ENCODE data around the gene RFWD3. TPM values are rescaled to one million over a fixed set of nuclear protein-coding genes. Genes with fewer than 3 reads are reported as not detected.

RFWD3 gene
- total and polyA plus RNA-seq, 2 of the 13 experiments (the other 11 are each of a cell fraction or from before 2014, with no cell fraction given): 23.4 to 62.6 TPM

DNA sequence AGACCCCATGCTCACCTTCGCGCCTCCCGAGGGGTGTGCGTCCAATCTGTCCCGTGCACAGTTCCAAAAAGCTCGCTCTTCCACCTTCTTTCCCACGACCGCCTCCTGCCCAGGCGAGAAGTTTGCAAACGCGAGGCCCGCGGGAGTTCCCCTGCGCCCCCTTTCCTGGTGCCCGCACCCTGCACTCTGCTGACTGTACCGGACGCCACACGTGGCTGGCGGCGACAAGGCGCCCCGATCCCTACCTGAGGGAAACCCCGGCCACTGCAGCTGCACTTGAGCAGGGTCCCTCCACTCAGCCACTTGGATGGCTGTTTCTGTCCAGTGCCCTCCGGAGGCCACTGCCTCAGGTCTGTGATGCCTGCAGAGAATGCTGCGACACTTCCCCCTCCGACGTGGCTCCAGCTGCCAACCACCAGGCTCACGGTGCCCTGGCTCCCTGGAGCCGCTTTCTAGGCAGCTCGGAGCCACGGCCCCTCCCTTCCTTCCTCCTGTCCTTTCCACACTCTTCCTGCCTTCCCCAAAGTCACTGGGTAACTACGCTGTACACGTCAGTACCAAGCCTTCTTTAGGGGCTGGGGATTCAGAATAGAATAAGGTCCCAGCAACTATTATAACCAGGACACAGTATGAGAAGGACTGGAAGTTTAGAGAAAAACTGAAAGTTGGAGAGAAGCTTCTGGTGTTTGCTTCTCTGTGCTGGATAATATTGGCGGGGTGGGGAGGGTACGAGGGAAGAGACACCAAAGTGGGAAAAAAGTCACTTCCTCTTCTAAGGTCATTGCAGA lies 34.0 kb upstream of the RFWD3 start, which contains the start of gene MLKL (continued):
- TF ChIP-seq, protein P1, sequence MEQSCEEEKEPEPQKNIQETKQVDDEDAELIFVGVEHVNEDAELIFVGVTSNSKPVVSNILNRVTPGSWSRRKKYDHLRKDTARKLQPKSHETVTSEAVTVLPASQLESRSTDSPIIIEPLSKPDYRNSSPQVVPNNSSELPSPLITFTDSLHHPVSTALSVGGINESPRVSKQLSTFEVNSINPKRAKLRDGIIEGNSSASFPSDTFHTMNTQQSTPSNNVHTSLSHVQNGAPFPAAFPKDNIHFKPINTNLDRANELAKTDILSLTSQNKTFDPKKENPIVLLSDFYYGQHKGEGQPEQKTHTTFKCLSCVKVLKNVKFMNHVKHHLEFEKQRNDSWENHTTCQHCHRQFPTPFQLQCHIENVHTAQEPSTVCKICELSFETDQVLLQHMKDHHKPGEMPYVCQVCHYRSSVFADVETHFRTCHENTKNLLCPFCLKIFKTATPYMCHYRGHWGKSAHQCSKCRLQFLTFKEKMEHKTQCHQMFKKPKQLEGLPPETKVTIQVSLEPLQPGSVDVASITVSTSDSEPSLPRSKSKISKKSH (CRISPR knock-in tag; IDR thresholded peaks at IDR 0.05; ENCODE audit: borderline replicate concordance): peak; percentile 97
- TF ChIP-seq NCOA1 (CRISPR knock-in tag; IDR thresholded peaks at IDR 0.05): no peak
- TF ChIP-seq ZSCAN20 (CRISPR knock-in tag; IDR thresholded peaks at IDR 0.05; ENCODE audit: borderline replicate concordance): peak; percentile 95; the same call in 1 of the 2 replicates
- TF ChIP-seq, protein P2, sequence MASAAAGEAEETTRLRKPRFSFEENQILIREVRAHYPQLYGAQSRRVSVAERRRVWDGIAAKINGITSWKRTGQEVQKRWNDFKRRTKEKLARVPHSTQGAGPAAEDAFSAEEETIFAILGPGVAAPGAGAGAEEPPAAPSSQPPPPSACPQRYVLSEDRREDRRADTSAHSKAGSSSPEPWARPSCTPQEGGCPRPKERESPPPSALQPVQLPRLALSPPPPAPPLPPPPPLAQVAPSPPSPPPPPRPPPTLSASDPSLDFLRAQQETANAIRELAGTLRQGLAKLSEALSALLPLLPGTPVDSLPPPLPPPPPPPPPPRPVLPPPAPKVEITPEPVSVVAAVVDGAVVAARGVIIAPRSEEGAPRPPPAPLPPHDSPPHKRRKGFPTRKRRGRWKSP (CRISPR knock-in tag; IDR thresholded peaks at IDR 0.05): peak; percentile 61; the same call in 1 of the 2 replicates
- TF ChIP-seq, protein P3, sequence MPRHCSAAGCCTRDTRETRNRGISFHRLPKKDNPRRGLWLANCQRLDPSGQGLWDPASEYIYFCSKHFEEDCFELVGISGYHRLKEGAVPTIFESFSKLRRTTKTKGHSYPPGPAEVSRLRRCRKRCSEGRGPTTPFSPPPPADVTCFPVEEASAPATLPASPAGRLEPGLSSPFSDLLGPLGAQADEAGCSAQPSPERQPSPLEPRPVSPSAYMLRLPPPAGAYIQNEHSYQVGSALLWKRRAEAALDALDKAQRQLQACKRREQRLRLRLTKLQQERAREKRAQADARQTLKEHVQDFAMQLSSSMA (CRISPR knock-in tag; IDR thresholded peaks at IDR 0.05): peak; percentile 60; the same call in 1 of the 2 replicates
- TF ChIP-seq ZFP36L1 (CRISPR knock-in tag; IDR thresholded peaks at IDR 0.05): peak; percentile 75; the same call in 1 of the 2 replicates
- TF ChIP-seq, protein P4, sequence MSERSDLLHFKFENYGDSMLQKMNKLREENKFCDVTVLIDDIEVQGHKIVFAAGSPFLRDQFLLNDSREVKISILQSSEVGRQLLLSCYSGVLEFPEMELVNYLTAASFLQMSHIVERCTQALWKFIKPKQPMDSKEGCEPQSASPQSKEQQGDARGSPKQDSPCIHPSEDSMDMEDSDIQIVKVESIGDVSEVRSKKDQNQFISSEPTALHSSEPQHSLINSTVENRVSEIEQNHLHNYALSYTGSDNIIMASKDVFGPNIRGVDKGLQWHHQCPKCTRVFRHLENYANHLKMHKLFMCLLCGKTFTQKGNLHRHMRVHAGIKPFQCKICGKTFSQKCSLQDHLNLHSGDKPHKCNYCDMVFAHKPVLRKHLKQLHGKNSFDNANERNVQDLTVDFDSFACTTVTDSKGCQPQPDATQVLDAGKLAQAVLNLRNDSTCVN (CRISPR knock-in tag; IDR thresholded peaks at IDR 0.05; ENCODE audit: borderline replicate concordance): 0 out of 2 replicates have a peak, but pooled peaks have one; percentile 16
- TF ChIP-seq THAP11 (CRISPR knock-in tag; IDR thresholded peaks at IDR 0.05): peak; percentile 76
- 0 out of 2 replicates have a peak, but pooled peaks have one; percentile 11 for TF ChIP-seq DNMT1 (CRISPR knock-in tag; IDR thresholded peaks at IDR 0.05)
- no peak for TF ChIP-seq FOXK2 (IDR thresholded peaks at IDR 0.05)
- TF ChIP-seq, protein P5, sequence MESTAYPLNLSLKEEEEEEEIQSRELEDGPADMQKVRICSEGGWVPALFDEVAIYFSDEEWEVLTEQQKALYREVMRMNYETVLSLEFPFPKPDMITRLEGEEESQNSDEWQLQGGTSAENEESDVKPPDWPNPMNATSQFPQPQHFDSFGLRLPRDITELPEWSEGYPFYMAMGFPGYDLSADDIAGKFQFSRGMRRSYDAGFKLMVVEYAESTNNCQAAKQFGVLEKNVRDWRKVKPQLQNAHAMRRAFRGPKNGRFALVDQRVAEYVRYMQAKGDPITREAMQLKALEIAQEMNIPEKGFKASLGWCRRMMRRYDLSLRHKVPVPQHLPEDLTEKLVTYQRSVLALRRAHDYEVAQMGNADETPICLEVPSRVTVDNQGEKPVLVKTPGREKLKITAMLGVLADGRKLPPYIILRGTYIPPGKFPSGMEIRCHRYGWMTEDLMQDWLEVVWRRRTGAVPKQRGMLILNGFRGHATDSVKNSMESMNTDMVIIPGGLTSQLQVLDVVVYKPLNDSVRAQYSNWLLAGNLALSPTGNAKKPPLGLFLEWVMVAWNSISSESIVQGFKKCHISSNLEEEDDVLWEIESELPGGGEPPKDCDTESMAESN (CRISPR knock-in tag; conservative IDR thresholded peaks at IDR 0.05): peak; percentile 87
- peak; percentile 96 for TF ChIP-seq DMAP1 (CRISPR knock-in tag; IDR thresholded peaks at IDR 0.05)
- TF ChIP-seq ZNF572 (CRISPR knock-in tag; IDR thresholded peaks at IDR 0.05): no peak
- TF ChIP-seq, protein P6, sequence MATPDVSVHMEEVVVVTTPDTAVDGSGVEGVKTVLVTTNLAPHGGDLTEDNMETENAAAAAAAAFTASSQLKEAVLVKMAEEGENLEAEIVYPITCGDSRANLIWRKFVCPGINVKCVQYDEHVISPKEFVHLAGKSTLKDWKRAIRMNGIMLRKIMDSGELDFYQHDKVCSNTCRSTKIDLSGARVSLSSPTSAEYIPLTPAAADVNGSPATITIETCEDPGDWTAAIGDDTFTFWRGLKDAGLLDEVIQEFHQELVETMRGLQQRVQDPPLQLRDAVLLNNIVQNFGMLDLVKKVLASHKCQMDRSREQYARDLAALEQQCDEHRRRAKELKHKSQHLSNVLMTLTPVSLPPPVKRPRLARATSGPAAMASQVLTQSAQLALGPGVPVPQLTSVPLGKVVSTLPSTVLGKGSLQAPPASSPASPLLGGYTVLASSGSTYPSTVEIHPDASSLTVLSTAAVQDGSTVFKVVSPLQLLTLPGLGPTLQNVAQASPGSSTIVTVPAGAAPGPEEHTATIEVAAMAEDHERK (CRISPR knock-in tag; IDR thresholded peaks at IDR 0.05; ENCODE audit: low read depth): no peak
- TF ChIP-seq NCOA2 (CRISPR knock-in tag; IDR thresholded peaks at IDR 0.05): 0 out of 2 replicates have a peak, but pooled peaks have one; percentile 12
- TF ChIP-seq NFIB (CRISPR knock-in tag; IDR thresholded peaks at IDR 0.05; ENCODE audit: borderline replicate concordance): peak; percentile 81; the same call in 1 of the 2 replicates
- TF ChIP-seq, protein P7, sequence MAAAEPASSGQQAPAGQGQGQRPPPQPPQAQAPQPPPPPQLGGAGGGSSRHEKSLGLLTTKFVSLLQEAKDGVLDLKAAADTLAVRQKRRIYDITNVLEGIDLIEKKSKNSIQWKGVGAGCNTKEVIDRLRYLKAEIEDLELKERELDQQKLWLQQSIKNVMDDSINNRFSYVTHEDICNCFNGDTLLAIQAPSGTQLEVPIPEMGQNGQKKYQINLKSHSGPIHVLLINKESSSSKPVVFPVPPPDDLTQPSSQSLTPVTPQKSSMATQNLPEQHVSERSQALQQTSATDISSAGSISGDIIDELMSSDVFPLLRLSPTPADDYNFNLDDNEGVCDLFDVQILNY (CRISPR knock-in tag; conservative IDR thresholded peaks at IDR 0.05): no peak; the same call in 1 of the 2 replicates
- TF ChIP-seq RFX1 (IDR thresholded peaks at IDR 0.05): no peak
- TF ChIP-seq RELA (CRISPR knock-in tag; IDR thresholded peaks at IDR 0.05): peak; percentile 72; the same call in 1 of the 2 replicates
- TF ChIP-seq BRD4 (CRISPR knock-in tag; IDR thresholded peaks at IDR 0.05): peak; percentile 92

Measured in HepG2 (cell line).